Muscle layer of duodenum (tissue), 2 donors: ENCODE data around the gene NT5C1A.

Source experiments
- H3K27ac ChIP-seq: one replicate; pipeline ENCODE4 v1.7.0; 2013; ENCODE audit warnings: mild to moderate bottlenecking, low read length
- H3K27me3 ChIP-seq: one replicate; pipeline ENCODE4 v1.7.0; 2013; ENCODE audit warnings: low read depth, mild to moderate bottlenecking, control low read depth, low read length
- H3K36me3 ChIP-seq, 2 donors: one replicate each; pipeline ENCODE4 v1.7.0; 2013; ENCODE audit warnings: low read length in 2 of 2, control low read depth in 1 of 2, mild to moderate bottlenecking in 1 of 2; ENCODE audit not compliant: insufficient read depth in 2 of 2, control insufficient read depth in 1 of 2
- H3K4me1 ChIP-seq, 2 donors: one replicate each; pipeline ENCODE4 v1.7.0; 2013; ENCODE audit warnings: low read length in 2 of 2, mild to moderate bottlenecking in 2 of 2, control low read depth in 1 of 2, moderate library complexity in 1 of 2; ENCODE audit not compliant: insufficient read depth in 2 of 2, control insufficient read depth in 1 of 2
- H3K4me3 ChIP-seq, 2 donors: one replicate each; pipeline ENCODE4 v1.7.0; 2013; ENCODE audit warnings: low read length in 2 of 2, low read depth in 1 of 2, mild to moderate bottlenecking in 1 of 2
- H3K9me3 ChIP-seq, 2 donors: one replicate each; pipeline ENCODE4 v1.7.0; 2013; ENCODE audit warnings: low read length in 2 of 2, control low read depth in 1 of 2, mild to moderate bottlenecking in 1 of 2; ENCODE audit not compliant: control insufficient read depth in 1 of 2
- donor health status: healthy.

NT5C1A gene

GRCh38 chr1:39699419-39699818 is 27.5 kb upstream of the NT5C1A start:
- Histone ChIP-seq H3K4me3 (no peak overlapping the region), H3K27ac (no peak overlapping the region), H3K4me1 (peaks cover 0 to 14% of the 10 kb centered on the region in 2 donors), H3K36me3 (no peaks in the 10 kb centered on the region), H3K27me3 (no peaks in the 10 kb centered on the region), H3K9me3 (no peaks in the 10 kb centered on the region)

DNA sequence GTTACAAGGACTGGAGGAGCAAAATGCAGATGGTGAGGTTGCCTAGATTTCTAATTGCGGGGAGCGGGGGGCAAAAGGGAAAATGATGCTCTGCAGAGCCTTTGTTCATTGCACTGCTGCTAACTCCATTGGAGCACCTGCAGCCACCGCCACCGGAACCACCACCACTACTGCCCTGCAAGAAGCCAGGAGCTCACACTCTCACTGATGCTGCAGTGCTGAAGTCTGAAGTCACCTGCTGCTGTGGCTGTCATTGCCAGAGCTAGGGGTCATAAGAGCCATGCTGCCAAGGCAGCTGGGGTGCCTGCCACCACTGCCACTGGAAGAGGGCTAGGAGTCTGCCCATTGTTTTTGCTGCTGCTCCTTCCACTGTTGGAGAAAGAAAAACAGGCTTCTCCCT is 26.7 kb upstream of the NT5C1A start:
- Histone ChIP-seq H3K36me3 (no peaks in the 10 kb centered on the region), H3K9me3 (no peaks in the 10 kb centered on the region), H3K4me3 (no peak overlapping the region), H3K27ac (no peak overlapping the region), H3K27me3 (no peaks in the 10 kb centered on the region), H3K4me1 (peaks cover 0 to 14% of the 10 kb centered on the region in 2 donors)

DNA sequence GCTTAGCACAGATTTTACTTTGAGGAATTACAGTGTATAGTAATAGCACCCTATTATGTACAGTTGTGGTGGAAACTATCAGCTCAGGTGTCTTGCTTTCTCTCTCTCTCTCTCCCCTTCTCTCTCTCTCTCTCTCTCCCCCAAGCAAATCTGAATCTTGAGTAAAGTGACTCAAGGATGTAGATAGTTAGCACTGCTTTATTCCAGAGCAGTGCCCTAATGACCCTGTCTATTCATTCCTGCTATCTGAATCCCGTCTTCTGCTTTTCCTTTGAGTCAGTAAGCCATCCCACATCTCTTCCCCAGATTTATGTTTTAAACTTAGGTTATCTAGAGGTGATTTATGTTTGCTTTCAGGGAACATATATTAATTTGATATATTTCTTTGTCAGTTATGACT is 24.5 kb upstream of the NT5C1A start:
- Histone ChIP-seq H3K9me3 (no peaks in the 10 kb centered on the region), H3K4me3 (no peak overlapping the region), H3K27ac (no peak overlapping the region), H3K4me1 (peaks cover 0 to 22% of the 10 kb centered on the region in 2 donors), H3K36me3 (no peaks in the 10 kb centered on the region), H3K27me3 (peaks cover 9% of the 10 kb centered on the region)

DNA sequence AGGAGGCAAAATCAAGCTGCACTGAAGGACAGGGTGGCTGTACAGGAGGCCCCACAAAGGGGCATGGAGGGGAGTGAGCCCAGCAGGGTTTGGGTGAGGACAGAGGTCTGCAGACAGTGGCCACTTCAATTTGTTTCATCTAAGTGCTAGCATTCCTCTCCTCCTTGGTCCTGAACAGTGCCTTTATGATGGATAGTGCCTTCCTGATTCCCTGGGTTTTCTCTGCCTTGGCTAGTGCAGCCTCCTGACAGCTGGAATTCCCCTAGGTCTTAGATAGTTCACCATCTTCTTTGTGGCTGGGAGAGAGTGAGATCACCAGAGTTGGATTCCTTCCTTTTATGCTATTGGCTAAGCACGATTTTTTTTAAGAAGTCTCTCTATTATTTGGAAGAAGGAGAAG is 23.1 kb upstream of the NT5C1A start:
- Histone ChIP-seq H3K4me3 (no peak overlapping the region), H3K36me3 (no peaks in the 10 kb centered on the region), H3K27me3 (peaks cover 23% of the 10 kb centered on the region), H3K4me1 (peaks cover 0 to 21% of the 10 kb centered on the region in 2 donors), H3K27ac (no peak overlapping the region), H3K9me3 (no peaks in the 10 kb centered on the region)

DNA sequence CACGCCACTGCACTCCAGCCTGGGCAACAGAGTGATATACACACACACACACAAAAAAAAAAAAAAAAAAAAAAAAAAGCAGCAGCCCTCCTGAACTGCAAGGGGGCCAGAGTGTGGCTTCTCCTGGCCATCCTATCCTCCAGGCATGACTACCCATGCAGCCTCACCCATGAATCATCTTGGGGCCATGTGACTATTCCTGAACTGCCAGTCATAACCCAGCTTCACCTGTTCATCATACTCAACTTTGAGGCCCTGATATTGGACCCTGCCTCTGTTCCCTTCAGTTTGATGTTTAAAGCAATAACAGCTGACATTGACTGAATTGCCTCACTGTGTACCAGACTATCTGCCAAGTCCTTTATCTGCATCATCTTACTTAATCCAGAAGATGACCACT is 22.1 kb upstream of the NT5C1A start:
- Histone ChIP-seq H3K27me3 (peaks cover 31% of the 10 kb centered on the region), H3K9me3 (no peaks in the 10 kb centered on the region), H3K36me3 (no peaks in the 10 kb centered on the region), H3K4me3 (no peak overlapping the region), H3K27ac (no peak overlapping the region), H3K4me1 (peaks cover 0 to 21% of the 10 kb centered on the region in 2 donors)

- H3K27ac ChIP-seq, result no peak overlapping the region
- no peaks in the 10 kb centered on the region for H3K36me3 ChIP-seq
- H3K9me3 ChIP-seq, result no peaks in the 10 kb centered on the region
- H3K27me3 ChIP-seq, result peaks cover 31% of the 10 kb centered on the region
- peak overlapping the region in 1 of 2 donors; percentile 62 for H3K4me3 ChIP-seq
- peaks cover 0 to 21% of the 10 kb centered on the region in 2 donors for H3K4me1 ChIP-seq
Observed at GRCh38 chr1:39692152-39693074, 20.5 kb upstream of the NT5C1A start.

DNA sequence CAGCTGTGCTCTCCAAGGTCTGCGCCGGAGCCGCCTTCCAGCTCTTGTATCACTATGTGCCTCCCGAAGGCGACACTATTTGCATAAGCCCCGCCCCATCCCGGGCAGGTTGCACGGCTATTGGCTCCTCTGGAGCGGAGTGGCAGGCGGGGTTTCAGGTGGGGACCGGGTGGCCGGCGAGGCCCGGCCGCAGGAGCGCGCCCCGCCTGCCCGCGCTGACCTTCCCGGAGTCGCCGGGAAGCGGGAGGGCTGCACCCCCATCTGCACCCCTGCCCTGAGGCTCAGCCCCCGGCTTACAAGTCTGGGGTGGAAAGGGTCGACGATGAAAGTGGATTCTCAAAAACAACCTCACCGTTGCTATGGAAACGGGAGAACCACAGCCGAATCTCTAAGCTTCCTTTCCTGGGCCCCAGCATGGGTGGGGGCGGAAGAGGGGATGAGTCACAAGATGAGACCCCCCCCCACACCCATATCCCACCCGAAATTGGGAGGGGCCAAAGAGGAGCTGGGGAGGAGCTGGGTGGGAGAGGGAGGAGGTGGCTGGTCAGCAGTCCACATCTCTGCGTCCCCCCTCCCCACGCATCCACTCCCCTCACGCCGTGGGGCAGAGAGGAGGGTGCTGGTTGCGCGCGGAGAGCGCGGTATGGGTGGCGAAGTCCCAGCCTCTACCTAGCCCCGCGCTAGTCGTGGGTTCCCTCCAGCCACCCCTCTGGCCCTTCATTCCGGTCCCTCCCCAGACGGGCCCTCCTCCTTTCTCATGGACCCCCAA is 19.7 kb upstream of the NT5C1A start, which contains the start of gene HPCAL4:
Gene HPCAL4 (minus strand): TSS at position 51 of the 769 bp plus-strand sequence. CDS start 6,830 bp downstream, outside the sequence.
- no peak within 1 kb of the TSS for H3K27ac ChIP-seq
- H3K9me3 ChIP-seq, result no peaks in the 10 kb centered on the region
- peaks cover 38% of the 10 kb centered on the region for H3K27me3 ChIP-seq
- peaks cover 0 to 21% of the 10 kb centered on the region in 2 donors for H3K4me1 ChIP-seq
- peak within 1 kb of the TSS; percentile 24 to 62 for H3K4me3 ChIP-seq
- H3K36me3 ChIP-seq, result no peaks in the 10 kb centered on the region

- Histone ChIP-seq H3K4me1 (peaks cover 0 to 21% of the 10 kb centered on the region in 2 donors), H3K4me3 (peak overlapping the region; percentile 24 to 62), H3K27me3 (peaks cover 42% of the 10 kb centered on the region), H3K36me3 (no peaks in the 10 kb centered on the region), H3K27ac (no peak overlapping the region), H3K9me3 (no peaks in the 10 kb centered on the region)
Observed at GRCh38 chr1:39690794-39691382, 19.0 kb upstream of the NT5C1A start.

DNA sequence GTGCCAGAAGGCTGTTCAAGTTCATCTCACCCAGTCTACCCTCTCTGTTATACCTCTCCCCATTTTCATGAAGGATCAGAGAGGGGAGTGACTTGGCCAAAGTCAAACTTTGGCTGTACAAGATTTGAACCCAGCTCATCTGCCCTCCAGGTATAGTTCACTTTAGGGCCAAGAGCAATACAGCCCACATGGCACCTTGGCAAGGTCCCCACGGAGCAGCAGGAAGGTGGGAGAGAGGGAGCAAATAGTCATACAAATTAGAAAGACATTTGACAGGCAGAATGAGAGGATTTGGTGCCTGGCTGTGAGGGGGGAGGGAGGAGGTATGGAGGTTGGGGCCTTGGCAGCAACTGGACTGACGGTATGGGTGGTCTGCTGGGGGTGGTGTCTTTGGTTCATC is 18.3 kb upstream of the NT5C1A start:
- H3K9me3 ChIP-seq, result no peaks in the 10 kb centered on the region
- H3K27ac ChIP-seq, result no peak overlapping the region
- H3K27me3 ChIP-seq, result peaks cover 42% of the 10 kb centered on the region
- no peak overlapping the region for H3K4me3 ChIP-seq
- no peaks in the 10 kb centered on the region for H3K36me3 ChIP-seq
- peaks cover 0 to 21% of the 10 kb centered on the region in 2 donors for H3K4me1 ChIP-seq

GRCh38 chr1:39689635-39690034 is 17.7 kb upstream of the NT5C1A start:
- Histone ChIP-seq H3K27me3 (peaks cover 46% of the 10 kb centered on the region), H3K4me1 (peaks cover 0 to 21% of the 10 kb centered on the region in 2 donors), H3K4me3 (no peak overlapping the region), H3K36me3 (no peaks in the 10 kb centered on the region), H3K9me3 (no peaks in the 10 kb centered on the region), H3K27ac (no peak overlapping the region)

GRCh38 chr1:39689214-39689613 is 17.3 kb upstream of the NT5C1A start:
- Histone ChIP-seq H3K4me3 (no peak overlapping the region), H3K36me3 (no peaks in the 10 kb centered on the region), H3K27ac (no peak overlapping the region), H3K27me3 (peaks cover 50% of the 10 kb centered on the region), H3K9me3 (no peaks in the 10 kb centered on the region), H3K4me1 (peaks cover 0 to 21% of the 10 kb centered on the region in 2 donors)
